ENCODE measurements around the gene CASP3. TPM values are rescaled to one million over a fixed set of nuclear protein-coding genes. Genes with fewer than 3 reads are reported as not detected.
"Not testable (repeated sequence)": the region's sequence is repeated elsewhere in the genome, so short reads cannot be mapped to it uniquely, and the experiment has no call there.

The CASP3 gene
- total RNA-seq, 2 experiments from 2014 or later: 58.0 to 64.2 TPM

GRCh38 chr4:184675018-184675417 is 25.8 kb upstream of the CASP3 start:
- CTCF ChIA-PET: no interaction called here
- H3K9me3 Mint-ChIP-seq: no peaks in the 10 kb centered on the region

GRCh38 chr4:184674011-184674410 is 24.8 kb upstream of the CASP3 start:
- ChIA-PET CTCF (no interaction called here), POLR2A (no interaction called here)
- no peak overlapping the region for H3K4me3 Mint-ChIP-seq
- H3K9me3 Mint-ChIP-seq: no peaks in the 10 kb centered on the region
- no peak for DNase-seq
- H3K36me3 Mint-ChIP-seq (ENCODE audit: low read depth): peaks cover 19% of the 10 kb centered on the region
- H3K4me1 Mint-ChIP-seq: peaks cover 13% of the 10 kb centered on the region
- H3K27ac Mint-ChIP-seq: peak overlapping the region; percentile 16
- no peaks in the 10 kb centered on the region for H3K27me3 Mint-ChIP-seq

More at GRCh38 chr4:184675018-184675417, 25.8 kb upstream of the CASP3 start:
- no peaks in the 10 kb centered on the region for H3K27me3 Mint-ChIP-seq
- DNase-seq: no peak
- H3K36me3 Mint-ChIP-seq (ENCODE audit: low read depth): peaks cover 11% of the 10 kb centered on the region
- H3K4me1 Mint-ChIP-seq: peaks cover 3% of the 10 kb centered on the region
- H3K27ac Mint-ChIP-seq: no peak overlapping the region
- H3K4me3 Mint-ChIP-seq: no peak overlapping the region
- POLR2A ChIA-PET: no interaction called here

GRCh38 chr4:184672741-184673140 is 23.5 kb upstream of the CASP3 start:
- H3K27ac Mint-ChIP-seq: no peak overlapping the region
- H3K4me1 Mint-ChIP-seq: peaks cover 25% of the 10 kb centered on the region
- peaks cover 29% of the 10 kb centered on the region for H3K36me3 Mint-ChIP-seq (ENCODE audit: low read depth)
- no peak overlapping the region for H3K4me3 Mint-ChIP-seq
- ChIA-PET POLR2A (no interaction called here), CTCF (interaction anchor here (1.8 kb wide), 1 partner anchor 12 kb away, joined by 5 read pairs; no protein-coding TSS in a partner anchor)
- no peaks in the 10 kb centered on the region for H3K9me3 Mint-ChIP-seq
- H3K27me3 Mint-ChIP-seq: no peaks in the 10 kb centered on the region
- no peak for DNase-seq

GRCh38 chr4:184671101-184671500 is 21.9 kb upstream of the CASP3 start:
- Mint-ChIP-seq H3K4me3 (no peak overlapping the region), H3K27ac (no peak overlapping the region), H3K27me3 (no peaks in the 10 kb centered on the region), H3K4me1 (peaks cover 38% of the 10 kb centered on the region), H3K9me3 (no peaks in the 10 kb centered on the region), H3K36me3 (ENCODE audit: low read depth) (peaks cover 36% of the 10 kb centered on the region)
- no peak for DNase-seq
- CTCF ChIA-PET: interaction anchor here (2.3 kb wide), 1 partner anchor 13 kb away, joined by 5 read pairs; no protein-coding TSS in a partner anchor
- POLR2A ChIA-PET: no interaction called here

GRCh38 chr4:184669251-184669650 is 20.0 kb upstream of the CASP3 start:
- Mint-ChIP-seq H3K36me3 (ENCODE audit: low read depth) (peaks cover 42% of the 10 kb centered on the region), H3K9me3 (no peaks in the 10 kb centered on the region), H3K4me1 (peaks cover 40% of the 10 kb centered on the region), H3K27me3 (no peaks in the 10 kb centered on the region), H3K27ac (peak overlapping the region; percentile 78), H3K4me3 (no peak overlapping the region)
- CTCF ChIA-PET: interaction anchor here (1.1 to 2.7 kb wide), 4 partner anchors 15 to 65 kb away, joined by 3 to 8 read pairs (median 4); partner anchors contain the start of genes CASP3, CENPU and PRIMPOL
- no peak for DNase-seq
- POLR2A ChIA-PET: no interaction called here

GRCh38 chr4:184668511-184669114 is 19.4 kb upstream of the CASP3 start:
- peaks cover 40% of the 10 kb centered on the region for H3K36me3 Mint-ChIP-seq (ENCODE audit: low read depth)
- H3K27me3 Mint-ChIP-seq: no peaks in the 10 kb centered on the region
- no peaks in the 10 kb centered on the region for H3K9me3 Mint-ChIP-seq
- peak; percentile 30 for DNase-seq
- H3K27ac Mint-ChIP-seq: peak overlapping the region; percentile 85
- POLR2A ChIA-PET: interaction anchor here (0.6 kb wide), 1 partner anchor 376 kb away, joined by 3 read pairs; no protein-coding TSS in a partner anchor
- no peak overlapping the region for H3K4me3 Mint-ChIP-seq
- H3K4me1 Mint-ChIP-seq: peaks cover 40% of the 10 kb centered on the region
- CTCF ChIA-PET: interaction anchor here (0.7 to 2.7 kb wide), 7 partner anchors 15 to 404 kb away, joined by 3 to 8 read pairs (median 4); partner anchors contain the start of genes CASP3, CENPU and PRIMPOL

GRCh38 chr4:184668096-184668495 is 18.8 kb upstream of the CASP3 start:
- Mint-ChIP-seq H3K27ac (peak overlapping the region; percentile 85), H3K36me3 (ENCODE audit: low read depth) (peaks cover 40% of the 10 kb centered on the region), H3K4me3 (no peak overlapping the region), H3K9me3 (no peaks in the 10 kb centered on the region), H3K4me1 (peaks cover 40% of the 10 kb centered on the region), H3K27me3 (no peaks in the 10 kb centered on the region)
- ChIA-PET CTCF (interaction anchor here (0.7 to 2.7 kb wide), 7 partner anchors 16 to 404 kb away, joined by 3 to 8 read pairs (median 4); partner anchors contain the start of genes CASP3, CENPU and PRIMPOL), POLR2A (interaction anchor here (0.6 kb wide), 1 partner anchor 375 kb away, joined by 3 read pairs; no protein-coding TSS in a partner anchor)
- no peak for DNase-seq

GRCh38 chr4:184666670-184667069 is 17.4 kb upstream of the CASP3 start:
- ChIA-PET POLR2A (no interaction called here), CTCF (interaction anchor here (1.7 kb wide), 1 partner anchor 29 kb away, joined by 4 read pairs; no protein-coding TSS in a partner anchor)
- peak overlapping the region; percentile 69 for H3K27ac Mint-ChIP-seq
- DNase-seq: no peak
- H3K36me3 Mint-ChIP-seq (ENCODE audit: low read depth): peaks cover 38% of the 10 kb centered on the region
- no peak overlapping the region for H3K4me3 Mint-ChIP-seq
- H3K4me1 Mint-ChIP-seq: peaks cover 40% of the 10 kb centered on the region
- no peaks in the 10 kb centered on the region for H3K9me3 Mint-ChIP-seq
- no peaks in the 10 kb centered on the region for H3K27me3 Mint-ChIP-seq

- Mint-ChIP-seq H3K9me3 (no peaks in the 10 kb centered on the region), H3K27me3 (no peaks in the 10 kb centered on the region), H3K36me3 (ENCODE audit: low read depth) (peaks cover 34% of the 10 kb centered on the region), H3K4me1 (peaks cover 32% of the 10 kb centered on the region), H3K4me3 (no peak overlapping the region), H3K27ac (peak overlapping the region; percentile 5)
- no peak for DNase-seq
- POLR2A ChIA-PET: no interaction called here
- CTCF ChIA-PET: interaction anchor here (0.6 to 1.8 kb wide), 5 partner anchors 9 to 401 kb away, joined by 3 to 6 read pairs (median 3); no protein-coding TSS in a partner anchor
Measured at GRCh38 chr4:184664445-184665210, 15.4 kb upstream of the CASP3 start.

GRCh38 chr4:184662236-184662635 is 13.0 kb upstream of the CASP3 start:
- Mint-ChIP-seq H3K4me3 (no peak overlapping the region), H3K4me1 (peaks cover 9% of the 10 kb centered on the region), H3K27ac (no peak overlapping the region), H3K9me3 (no peaks in the 10 kb centered on the region), H3K27me3 (no peaks in the 10 kb centered on the region), H3K36me3 (ENCODE audit: low read depth) (peaks cover 20% of the 10 kb centered on the region)
- no peak for DNase-seq
- CTCF ChIA-PET: interaction anchor here (0.6 to 0.8 kb wide), 2 partner anchors 16 to 1412 kb away, joined by 3 read pairs; no protein-coding TSS in a partner anchor
- POLR2A ChIA-PET: no interaction called here

GRCh38 chr4:184660978-184661377 is 11.7 kb upstream of the CASP3 start:
- no peak for DNase-seq
- Mint-ChIP-seq H3K27me3 (no peaks in the 10 kb centered on the region), H3K27ac (no peak overlapping the region), H3K4me1 (peaks cover 2% of the 10 kb centered on the region), H3K36me3 (ENCODE audit: low read depth) (peaks cover 15% of the 10 kb centered on the region), H3K4me3 (no peak overlapping the region), H3K9me3 (no peaks in the 10 kb centered on the region)
- ChIA-PET POLR2A (no interaction called here), CTCF (no interaction called here)

GRCh38 chr4:184657820-184658219 is 8.6 kb upstream of the CASP3 start:
- H3K4me3 Mint-ChIP-seq, H3K9me3 Mint-ChIP-seq, H3K27me3 Mint-ChIP-seq, H3K27ac Mint-ChIP-seq, H3K4me1 Mint-ChIP-seq, DNase-seq, POLR2A ChIA-PET: not testable (repeated sequence)
- peaks cover 17% of the 10 kb centered on the region for H3K36me3 Mint-ChIP-seq (ENCODE audit: low read depth)
- CTCF ChIA-PET: interaction anchor here (0.7 kb wide), 1 partner anchor 261 kb away, joined by 3 read pairs; no protein-coding TSS in a partner anchor

GRCh38 chr4:184657144-184657543 is 7.9 kb upstream of the CASP3 start:
- Mint-ChIP-seq H3K4me3 (no peak overlapping the region), H3K9me3 (no peaks in the 10 kb centered on the region), H3K4me1 (peaks cover 7% of the 10 kb centered on the region), H3K27me3 (no peaks in the 10 kb centered on the region), H3K36me3 (ENCODE audit: low read depth) (peaks cover 19% of the 10 kb centered on the region), H3K27ac (no peak overlapping the region)
- ChIA-PET POLR2A (no interaction called here), CTCF (interaction anchor here (0.7 kb wide), 1 partner anchor 262 kb away, joined by 3 read pairs; no protein-coding TSS in a partner anchor)
- no peak for DNase-seq
